ENCODE results near the gene DMD. TPM values are rescaled to one million over a fixed set of nuclear protein-coding genes. Genes with fewer than 3 reads are reported as not detected.
"Not testable (repeated sequence)": the region's sequence is repeated elsewhere in the genome, so short reads cannot be mapped to it uniquely, and the experiment has no call there.

Gene DMD
- total RNA-seq, 1 experiment from 2014 or later, result 19.3 TPM

- Mint-ChIP-seq H3K27me3 (ENCODE audit: insufficient read depth, unreplicated experiment) (peaks cover 31% of the 10 kb centered on the region), H3K9me3 (ENCODE audit: unreplicated experiment) (no peaks in the 10 kb centered on the region), H3K27ac (ENCODE audit: low read depth, unreplicated experiment) (no peak overlapping the region), H3K4me1 (ENCODE audit: insufficient read depth, unreplicated experiment) (peaks cover 5% of the 10 kb centered on the region), H3K4me3 (ENCODE audit: unreplicated experiment) (no peak overlapping the region), H3K36me3 (ENCODE audit: insufficient read depth, unreplicated experiment) (no peaks in the 10 kb centered on the region)
- TF ChIP-seq CTCF (IDR thresholded peaks at IDR 0.05; ENCODE audit: unreplicated experiment), result no peak
- CTCF ChIA-PET, result no interaction called here
- no TSS peak for BruUV-seq (replicated peaks)
- DNase-seq (ENCODE audit: unreplicated experiment), result no peak
- POLR2A ChIA-PET, result no interaction called here
- intact Hi-C loops (cut with micrococcal nuclease), result no loop called here
Observed at GRCh38 chrX:31589503-31589902, 1621.8 kb downstream of the DMD start.

DNA sequence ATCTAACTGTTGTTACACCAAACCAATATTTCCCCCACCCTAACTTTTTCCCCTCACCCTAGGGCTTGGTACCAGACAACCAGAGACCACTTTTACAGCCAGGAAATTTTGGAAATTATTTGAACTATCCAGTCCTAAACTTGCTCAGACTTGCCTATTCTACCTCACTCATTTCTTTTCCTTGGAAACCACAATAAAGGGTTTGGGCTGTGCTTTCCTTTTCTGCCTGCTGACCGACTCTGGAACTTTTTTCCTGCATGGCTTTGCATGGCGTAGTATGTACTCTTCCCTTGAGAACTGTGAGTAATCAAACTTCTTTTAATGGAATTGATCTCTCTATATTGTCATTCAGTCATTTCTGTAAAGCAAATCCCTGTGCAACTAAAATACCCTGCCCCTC is 1623.0 kb downstream of the DMD start:
- H3K4me1 Mint-ChIP-seq (ENCODE audit: insufficient read depth, unreplicated experiment), result peaks cover 5% of the 10 kb centered on the region
- no peak overlapping the region for H3K4me3 Mint-ChIP-seq (ENCODE audit: unreplicated experiment)
- intact Hi-C loops (cut with micrococcal nuclease), result no loop called here
- ChIA-PET CTCF (interaction anchor here (0.5 kb wide), 1 partner anchor 134 kb away, joined by 4 read pairs; no protein-coding TSS in a partner anchor), POLR2A (no interaction called here)
- no peaks in the 10 kb centered on the region for H3K36me3 Mint-ChIP-seq (ENCODE audit: insufficient read depth, unreplicated experiment)
- H3K27ac Mint-ChIP-seq (ENCODE audit: low read depth, unreplicated experiment), result no peak overlapping the region
- no TSS peak for BruUV-seq (replicated peaks)
- H3K9me3 Mint-ChIP-seq (ENCODE audit: unreplicated experiment), result no peaks in the 10 kb centered on the region
- peaks cover 31% of the 10 kb centered on the region for H3K27me3 Mint-ChIP-seq (ENCODE audit: insufficient read depth, unreplicated experiment)
- TF ChIP-seq CTCF (IDR thresholded peaks at IDR 0.05; ENCODE audit: unreplicated experiment), result no peak
- DNase-seq (ENCODE audit: unreplicated experiment), result no peak

DNA sequence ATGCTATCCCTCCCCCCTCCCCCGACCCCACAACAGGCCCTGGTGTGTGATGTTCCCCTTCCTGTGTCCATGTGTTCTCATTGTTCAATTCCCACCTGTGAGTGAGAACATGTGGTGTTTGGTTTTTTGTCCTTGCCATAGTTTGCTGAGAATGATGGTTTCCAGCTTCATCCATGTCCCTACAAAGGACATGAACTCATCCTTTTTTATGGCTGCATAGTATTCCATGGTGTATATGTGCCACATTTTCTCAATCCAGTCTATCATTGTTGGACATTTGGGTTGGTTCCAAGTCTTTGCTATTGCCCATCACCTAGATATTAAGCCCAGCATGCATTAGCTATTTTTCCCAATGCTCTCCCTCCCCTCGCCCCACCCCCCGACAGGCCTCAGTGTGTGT is 1627.5 kb downstream of the DMD start:
- ChIA-PET CTCF (interaction anchor here (1.2 kb wide), 1 partner anchor 547 kb away, joined by 4 read pairs; no protein-coding TSS in a partner anchor), POLR2A (interaction anchor here (1.1 kb wide), 1 partner anchor 10 kb away, joined by 4 read pairs; no protein-coding TSS in a partner anchor)
- H3K4me3 Mint-ChIP-seq (ENCODE audit: unreplicated experiment); H3K36me3 Mint-ChIP-seq (ENCODE audit: insufficient read depth, unreplicated experiment); H3K4me1 Mint-ChIP-seq (ENCODE audit: insufficient read depth, unreplicated experiment); BruUV-seq (replicated peaks); H3K9me3 Mint-ChIP-seq (ENCODE audit: unreplicated experiment); DNase-seq (ENCODE audit: unreplicated experiment); H3K27ac Mint-ChIP-seq (ENCODE audit: low read depth, unreplicated experiment); intact Hi-C loops (cut with micrococcal nuclease): not testable (repeated sequence)
- H3K27me3 Mint-ChIP-seq (ENCODE audit: insufficient read depth, unreplicated experiment), result peaks cover 33% of the 10 kb centered on the region

GRCh38 chrX:31580726-31581125 is 1630.6 kb downstream of the DMD start:
- intact Hi-C loops (cut with micrococcal nuclease), result no loop called here
- peak; percentile 24 for DNase-seq (ENCODE audit: unreplicated experiment)
- Mint-ChIP-seq H3K4me3 (ENCODE audit: unreplicated experiment) (no peak overlapping the region), H3K27ac (ENCODE audit: low read depth, unreplicated experiment) (peak overlapping the region; percentile 13), H3K9me3 (ENCODE audit: unreplicated experiment) (no peaks in the 10 kb centered on the region), H3K4me1 (ENCODE audit: insufficient read depth, unreplicated experiment) (peaks cover 6% of the 10 kb centered on the region), H3K36me3 (ENCODE audit: insufficient read depth, unreplicated experiment) (no peaks in the 10 kb centered on the region), H3K27me3 (ENCODE audit: insufficient read depth, unreplicated experiment) (peaks cover 14% of the 10 kb centered on the region)
- TF ChIP-seq CTCF (IDR thresholded peaks at IDR 0.05; ENCODE audit: unreplicated experiment), result no peak
- no TSS peak for BruUV-seq (replicated peaks)
- ChIA-PET CTCF (no interaction called here), POLR2A (no interaction called here)

GRCh38 chrX:31580227-31580626 is 1631.1 kb downstream of the DMD start:
- intact Hi-C loops (cut with micrococcal nuclease), result no loop called here
- no TSS peak for BruUV-seq (replicated peaks)
- peaks cover 6% of the 10 kb centered on the region for H3K4me1 Mint-ChIP-seq (ENCODE audit: insufficient read depth, unreplicated experiment)
- no peaks in the 10 kb centered on the region for H3K9me3 Mint-ChIP-seq (ENCODE audit: unreplicated experiment)
- ChIA-PET CTCF (no interaction called here), POLR2A (no interaction called here)
- H3K27ac Mint-ChIP-seq (ENCODE audit: low read depth, unreplicated experiment), result peak overlapping the region; percentile 13
- H3K36me3 Mint-ChIP-seq (ENCODE audit: insufficient read depth, unreplicated experiment), result no peaks in the 10 kb centered on the region
- peaks cover 9% of the 10 kb centered on the region for H3K27me3 Mint-ChIP-seq (ENCODE audit: insufficient read depth, unreplicated experiment)
- no peak overlapping the region for H3K4me3 Mint-ChIP-seq (ENCODE audit: unreplicated experiment)
- no peak for DNase-seq (ENCODE audit: unreplicated experiment)
- TF ChIP-seq CTCF (IDR thresholded peaks at IDR 0.05; ENCODE audit: unreplicated experiment), result no peak

All from MCF 10A (cell line).